CD4-positive, alpha-beta T cell treated with Interleukin-15 for 1 hour (primary cell): ENCODE results near the gene ALG3.
A peak's percentile ranks its signal among the peaks of the same experiment; 100 is the strongest.

Source experiments
- DNase-seq: peaks from one replicate; pipeline ENCODE4 v3.0.0-alpha.2; 2020

Gene ALG3

DNA sequence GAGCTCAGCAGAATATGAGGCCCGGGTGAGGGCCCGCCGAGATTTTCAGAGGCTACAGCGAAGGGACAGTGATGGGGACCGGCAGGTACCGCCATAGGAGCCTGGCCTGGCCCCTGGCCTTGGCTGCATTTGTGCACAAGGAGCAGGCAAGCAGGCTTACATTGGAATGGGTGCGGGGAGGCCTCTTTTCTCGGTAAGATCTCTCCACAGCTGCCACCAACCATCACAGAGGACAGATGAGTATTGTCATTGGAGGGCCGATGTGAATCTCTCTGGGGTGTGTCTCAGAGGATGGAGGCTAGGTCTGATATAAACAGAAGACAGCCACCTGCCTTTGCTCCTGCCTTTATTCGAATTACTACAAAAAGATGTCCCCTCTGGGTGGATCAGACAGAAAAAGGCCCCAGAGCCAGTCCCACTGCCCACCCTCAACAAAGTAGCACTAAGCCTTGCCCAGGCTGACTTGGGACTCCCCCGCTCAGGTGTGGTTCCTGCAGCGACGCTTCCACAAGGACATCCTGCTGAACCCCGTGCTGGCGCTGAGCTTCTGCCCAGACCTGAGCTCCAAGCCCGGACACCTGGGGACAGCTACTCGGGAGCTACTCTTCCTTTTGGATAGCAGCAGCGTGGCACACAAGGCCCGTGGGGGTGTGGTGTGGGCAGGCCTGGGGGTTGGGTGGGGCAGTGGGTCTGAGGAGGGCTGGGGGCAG lies 13.9 kb downstream of the ALG3 start:
- no peak for DNase-seq

DNA sequence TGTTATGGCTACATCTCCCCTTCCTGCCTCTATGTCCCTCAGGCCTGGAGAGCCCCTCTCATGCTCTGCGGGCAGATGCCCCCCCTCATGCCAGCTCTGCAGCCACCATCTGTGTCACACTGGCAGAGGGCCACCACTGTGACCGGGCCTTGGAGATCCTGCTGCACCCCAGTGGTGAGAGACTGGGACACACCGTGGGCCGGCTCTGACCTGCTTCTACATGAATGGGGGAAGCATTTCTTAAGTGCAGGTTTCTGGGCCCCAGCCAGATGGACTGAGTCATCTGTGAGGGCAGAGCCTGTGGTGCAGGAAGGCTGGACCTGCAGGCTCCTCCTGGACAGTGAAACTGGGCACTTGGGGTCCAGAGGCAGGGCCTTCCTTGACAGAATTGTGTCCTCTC lies 14.5 kb downstream of the ALG3 start:
- DNase-seq: no peak

- DNase-seq: no peak
Measured at GRCh38 chr3:184233127-184233843, 15.5 kb downstream of the ALG3 start.

DNA sequence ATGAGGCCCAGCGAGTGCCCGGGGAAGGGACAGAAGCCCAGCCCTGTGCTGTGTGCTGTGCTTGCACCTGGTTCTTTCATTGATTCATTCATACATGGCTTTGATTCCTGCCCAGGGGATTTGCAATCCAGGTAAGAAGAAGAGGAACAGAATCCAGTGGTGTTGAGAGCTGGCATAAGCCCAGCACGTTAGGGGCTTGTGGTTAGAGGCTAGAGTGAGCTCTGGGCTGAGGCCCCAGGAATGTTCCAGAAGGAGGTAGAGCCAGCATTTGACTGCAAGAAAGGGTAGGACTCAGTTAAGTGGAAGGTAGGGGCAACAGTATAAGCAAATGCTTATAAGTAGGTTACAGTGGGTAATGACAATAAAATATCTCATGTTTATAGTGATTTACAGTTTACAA lies 17.1 kb downstream of the ALG3 start:
- DNase-seq: no peak

- DNase-seq: no peak
Measured at GRCh38 chr3:184230603-184231528, 17.9 kb downstream of the ALG3 start.

GRCh38 chr3:184230081-184230602 lies 18.6 kb downstream of the ALG3 start:
- no peak for DNase-seq

- DNase-seq: peak; percentile 81
Measured at GRCh38 chr3:184229394-184230080, 19.2 kb downstream of the ALG3 start, which contains the start of gene VWA5B2. TSS of gene VWA5B2 (plus strand) at chr3:184229585. CDS start at chr3:184230529, 944 bp downstream.

GRCh38 chr3:184228376-184229137 lies 20.2 kb downstream of the ALG3 start:
- DNase-seq: no peak

DNA sequence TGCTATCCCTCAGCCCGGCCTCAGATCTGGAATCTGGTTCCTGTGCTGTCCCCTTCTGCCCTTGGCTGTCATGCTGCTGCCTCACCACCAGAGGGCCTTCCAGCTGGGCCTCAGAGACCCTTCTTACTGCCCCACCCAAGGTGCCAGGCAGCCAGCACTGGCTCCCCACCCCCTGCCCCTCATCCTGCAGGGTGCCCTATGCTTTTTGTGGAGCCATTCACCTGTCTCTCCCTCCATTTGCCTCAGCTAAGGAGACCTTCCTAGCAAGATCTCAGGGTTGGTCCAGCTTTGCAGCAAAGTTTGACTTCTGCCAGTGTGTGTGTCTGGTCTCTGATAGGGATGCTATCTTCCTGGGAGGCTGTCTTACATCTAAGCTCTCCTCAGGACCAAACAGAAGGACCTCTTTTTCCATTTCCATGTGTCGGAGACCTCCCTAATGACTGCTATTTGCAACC lies 21.3 kb downstream of the ALG3 start:
- DNase-seq: peak; percentile 47

- DNase-seq: no peak
Measured at GRCh38 chr3:184223946-184224345, 24.8 kb downstream of the ALG3 start.

- DNase-seq: no peak
Measured at GRCh38 chr3:184222521-184222920, 26.2 kb downstream of the ALG3 start.

DNA sequence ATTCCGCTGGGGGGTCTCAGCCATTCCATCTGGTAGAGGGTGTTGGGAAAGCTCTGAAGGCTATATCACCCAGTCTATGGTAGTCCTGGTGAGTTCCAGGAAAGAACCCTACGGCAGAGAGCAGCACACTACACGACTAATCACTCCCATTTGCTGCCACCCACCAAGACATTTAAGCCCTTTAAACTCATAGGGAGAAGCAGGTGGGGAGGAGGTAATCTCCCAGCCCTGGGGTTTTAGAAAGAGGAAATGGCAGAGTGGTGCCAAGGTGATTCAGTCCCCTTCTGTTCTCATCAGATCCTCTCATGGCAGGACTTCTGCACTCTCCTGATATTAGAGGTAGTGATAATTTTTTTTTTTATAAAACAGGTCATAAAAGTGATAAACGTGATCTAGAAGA lies 29.9 kb downstream of the ALG3 start:
- DNase-seq: no peak

GRCh38 chr3:184211718-184212117 lies 37.0 kb downstream of the ALG3 start:
- DNase-seq: no peak

DNA sequence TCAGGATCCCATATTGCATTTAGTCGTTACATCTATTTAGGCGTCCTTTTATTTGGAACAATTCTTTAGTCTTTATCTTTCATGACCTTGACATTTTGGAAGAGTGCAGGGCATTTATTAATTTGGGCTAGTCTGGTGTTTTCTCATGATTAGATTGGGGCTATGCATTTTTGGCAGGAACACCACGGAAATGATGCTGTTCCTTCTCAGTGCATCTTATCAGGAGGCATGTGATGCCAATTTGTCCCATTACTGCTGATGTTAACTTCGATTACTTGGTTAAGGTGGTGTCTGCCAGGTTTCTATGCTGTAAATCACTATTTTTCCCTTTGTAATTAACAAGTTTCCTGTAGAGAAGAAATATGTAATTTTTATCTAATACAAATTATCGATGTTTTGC lies 37.5 kb downstream of the ALG3 start:
- DNase-seq: no peak

DNA sequence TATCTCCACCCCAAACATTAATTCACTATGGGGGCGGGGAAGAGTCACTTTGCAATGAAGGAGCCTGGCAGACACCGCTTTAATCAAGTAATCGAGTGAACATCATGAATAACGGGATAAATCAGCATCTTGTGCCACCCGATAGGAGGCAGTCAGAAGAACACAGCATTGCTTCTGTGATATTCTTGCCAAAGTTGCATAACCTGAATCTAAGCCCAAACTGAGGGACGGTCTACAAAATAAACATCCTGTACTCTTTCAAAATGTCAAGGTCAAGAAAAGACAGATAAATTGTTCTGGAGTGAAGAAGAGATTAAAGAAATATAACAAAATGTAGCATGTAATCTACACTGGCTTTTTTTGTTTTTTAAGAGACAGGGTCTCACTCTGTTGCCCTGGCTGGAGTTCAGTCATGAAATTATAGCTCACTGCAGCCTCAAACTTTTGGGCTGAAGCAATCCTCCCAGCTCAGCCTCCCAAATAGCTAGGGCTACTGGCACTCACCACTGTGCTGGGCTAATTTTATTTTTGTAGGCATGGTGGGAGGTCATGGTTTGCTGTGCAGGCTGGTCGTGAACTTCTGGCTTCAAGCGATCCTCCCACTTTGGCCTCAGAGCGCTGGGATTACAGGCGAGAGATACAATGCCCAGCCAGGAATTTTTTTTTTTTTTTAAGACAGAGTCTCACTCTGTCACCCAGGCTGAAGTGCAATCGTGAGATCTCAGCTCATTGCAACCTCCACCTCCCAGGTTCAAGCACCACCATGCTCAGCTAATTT lies 39.4 kb downstream of the ALG3 start:
- DNase-seq: no peak

DNA sequence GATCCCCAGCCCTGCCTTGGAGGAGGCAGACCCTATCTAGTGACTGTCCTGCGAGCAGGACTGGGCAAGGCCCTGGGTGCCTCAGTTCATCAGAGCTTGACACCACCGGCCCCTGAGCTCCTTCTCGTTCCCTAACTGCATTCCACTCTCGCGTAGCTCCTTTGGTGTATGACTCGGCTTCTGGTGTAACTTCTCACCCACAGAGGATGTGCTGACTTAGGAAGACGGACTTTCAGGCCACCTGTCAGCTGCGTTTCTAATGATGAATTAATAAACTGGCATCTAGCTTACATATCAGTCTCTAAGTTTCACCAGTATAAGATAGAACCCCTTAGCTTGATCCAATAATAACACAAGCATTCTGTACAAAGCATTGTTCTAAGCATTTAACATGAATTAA lies 45.2 kb downstream of the ALG3 start:
- no peak for DNase-seq

DNA sequence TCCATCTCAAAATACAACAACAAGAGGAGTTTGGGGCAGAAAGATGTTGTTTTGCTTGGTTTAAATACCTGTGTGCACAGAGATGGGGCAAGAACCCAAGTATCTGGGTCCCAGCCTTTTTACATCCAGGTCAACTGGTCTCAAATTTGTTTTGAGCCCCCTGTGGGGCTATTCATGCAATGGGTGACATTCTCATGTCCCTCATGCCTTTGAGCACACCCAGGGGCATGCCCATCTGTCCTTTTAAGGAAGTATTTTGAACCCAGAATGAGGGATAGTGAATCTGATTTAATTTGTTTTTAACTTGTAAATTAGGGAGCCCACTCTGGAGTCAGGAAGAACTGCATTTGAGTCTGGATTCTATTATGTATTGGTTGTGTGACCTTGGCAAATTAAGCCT lies 47.9 kb downstream of the ALG3 start:
- DNase-seq: no peak

DNA sequence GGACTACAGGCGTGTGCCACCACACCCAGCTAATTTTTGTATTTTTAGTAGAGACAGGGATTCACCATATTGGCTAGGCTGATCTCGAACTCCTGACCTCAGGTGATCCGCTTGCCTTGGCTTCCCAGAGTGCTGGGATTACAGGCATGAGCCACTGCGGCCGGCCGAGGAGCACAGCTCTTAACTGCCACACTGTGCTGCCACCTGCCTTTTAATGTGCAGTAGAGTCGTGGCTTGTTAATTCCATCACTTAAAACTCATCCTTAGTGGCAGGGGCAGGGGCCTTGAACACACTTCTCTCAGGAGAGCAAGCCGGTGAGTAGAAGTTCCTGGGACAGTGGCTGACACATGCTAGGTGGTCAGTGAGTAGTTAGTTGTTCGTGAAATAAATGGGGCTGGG lies 50.3 kb downstream of the ALG3 start:
- DNase-seq: no peak

DNA sequence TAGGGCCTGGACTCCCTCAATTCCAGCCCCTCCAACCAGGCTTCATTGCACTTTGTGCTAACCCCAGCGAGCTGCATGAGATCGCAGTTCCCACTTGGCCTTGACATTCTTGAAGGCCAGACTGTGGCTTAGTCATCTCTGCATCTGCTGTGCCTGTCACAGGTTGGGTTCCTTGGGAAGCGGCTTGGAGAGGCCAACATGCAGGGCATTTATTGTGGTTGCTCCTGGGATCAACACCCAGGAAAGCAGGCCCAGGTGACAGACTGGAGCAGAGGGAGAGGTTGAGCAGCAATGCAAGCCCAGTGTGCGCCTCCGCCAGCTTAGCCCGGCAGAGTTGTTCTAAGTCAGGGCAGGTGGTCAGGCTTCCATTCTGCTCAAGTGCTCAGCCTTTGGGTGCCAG lies 52.2 kb downstream of the ALG3 start:
- DNase-seq: no peak

GRCh38 chr3:184193991-184194539 lies 54.7 kb downstream of the ALG3 start:
- no peak for DNase-seq

DNA sequence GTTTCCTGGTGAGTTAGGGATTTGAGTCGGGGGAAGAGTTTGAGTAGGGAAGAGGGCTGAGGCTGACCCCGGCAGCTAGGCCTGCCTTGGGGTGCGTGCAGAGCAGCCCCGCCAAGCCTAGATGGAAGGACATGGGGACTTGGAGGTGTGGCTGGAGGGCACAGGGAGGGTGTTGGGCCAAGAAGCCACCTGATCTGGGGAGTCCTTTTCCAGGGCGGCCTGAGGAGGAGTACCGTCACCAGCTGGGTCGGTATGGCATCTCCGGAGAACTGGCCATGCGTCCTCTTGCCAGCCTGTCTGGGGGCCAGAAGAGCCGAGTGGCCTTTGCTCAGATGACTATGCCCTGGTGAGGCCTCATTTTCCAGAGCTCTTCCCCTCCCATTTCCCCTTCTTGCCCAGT lies 55.9 kb downstream of the ALG3 start:
- no peak for DNase-seq
